Measurements from ENCODE around the gene COL4A2. TPM values are rescaled to one million over a fixed set of nuclear protein-coding genes. Genes with fewer than 3 reads are reported as not detected.

The COL4A2 gene
- total RNA-seq, 1 experiment from 2014 or later: 1.6 TPM

DNA sequence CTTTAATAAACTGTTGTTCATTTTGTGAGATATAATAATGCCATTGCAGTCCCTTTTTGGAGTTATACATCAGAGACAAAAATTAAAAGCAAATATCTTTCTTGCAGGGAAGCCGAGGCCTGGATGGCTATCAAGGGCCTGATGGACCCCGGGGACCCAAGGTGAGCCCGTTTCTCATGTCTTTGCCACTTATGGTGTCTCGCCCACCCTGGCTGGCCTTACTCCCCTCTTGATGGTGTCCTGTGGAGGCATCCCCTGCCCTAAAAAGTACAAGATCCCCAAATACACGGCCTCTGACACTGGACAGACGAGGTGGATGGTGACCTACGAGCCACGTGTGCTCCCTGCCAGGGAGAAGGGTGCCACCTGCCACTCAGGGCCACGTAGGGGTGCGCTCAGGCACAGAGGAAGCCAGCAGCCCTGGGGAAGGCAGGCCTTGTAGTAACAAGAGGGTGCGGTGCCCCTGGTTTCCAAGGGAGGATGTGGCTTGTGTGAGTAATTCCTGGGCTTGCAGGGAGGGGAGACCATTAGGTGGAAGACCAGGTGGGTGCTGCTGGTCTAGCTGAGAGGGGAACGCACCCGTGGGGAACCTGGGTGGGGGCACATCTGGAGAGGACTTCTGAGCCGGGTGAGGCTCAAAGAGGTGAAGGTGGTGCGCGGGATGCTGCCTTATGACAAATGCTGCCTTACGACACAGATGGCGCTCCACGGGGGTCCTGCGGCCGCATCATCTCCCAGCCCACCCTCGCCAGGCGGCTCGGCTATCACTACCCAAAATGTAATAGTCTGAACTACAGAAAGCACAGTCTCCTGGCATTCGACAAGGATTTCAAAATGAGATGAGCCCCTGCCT is 138.9 kb downstream of the COL4A2 start:
- no peaks in the 10 kb centered on the region for H3K9me3 ChIP-seq (ENCODE audit: control insufficient read depth in 1 of 2, insufficient read depth in 1 of 2, low read depth in 1 of 2, low read length in 2 of 2)
- ChIA-PET RAD21 (ENCODE audit: low non-redundant PET in 1 of 2, low total read pairs in 2 of 2, uncharacterized antibody in 2 of 2, unreplicated experiment in 2 of 2) (no interaction called here), CTCF (no interaction called here), POLR2A (no interaction called here)
- intact Hi-C loops (cut with micrococcal nuclease): no loop called here
- H3K36me3 ChIP-seq (ENCODE audit: control insufficient read depth in 1 of 2, insufficient read depth in 2 of 2, low read length in 2 of 2): no peaks in the 10 kb centered on the region
- ATAC-seq: no peak
- H3K4me3 ChIP-seq (replicated peaks in 1 of 2; ENCODE audit: low read depth in 1 of 2, low read length in 2 of 2): no peak overlapping the region
- H2AFZ ChIP-seq (ENCODE audit: low read depth, low read length, poor library complexity, severe bottlenecking): no peak overlapping the region
- H3K4me2 ChIP-seq (ENCODE audit: low read length): no peak overlapping the region
- BruUV-seq (replicated peaks): no TSS peak
- H3K4me1 ChIP-seq (ENCODE audit: control insufficient read depth in 1 of 2, insufficient read depth in 2 of 2, low read length in 2 of 2): peaks cover 22 to 34% of the 10 kb centered on the region in 2 experiments
- H3K9ac ChIP-seq (ENCODE audit: low read length): no peak overlapping the region
- TF ChIP-seq YY1 (IDR thresholded peaks at IDR 0.05; ENCODE audit: extremely low read depth, insufficient replicate concordance, low read depth, low read length): no peak
- no peak for TF ChIP-seq EGR1 (IDR thresholded peaks at IDR 0.05; ENCODE audit: low read depth)
- no peaks in the 10 kb centered on the region for H3K27me3 ChIP-seq (ENCODE audit: insufficient read depth, low read length)
- no peaks in the 10 kb centered on the region for H4K20me1 ChIP-seq (ENCODE audit: insufficient read depth)
- no peaks in the 10 kb centered on the region for H3K79me2 ChIP-seq (ENCODE audit: insufficient read depth, low read length)
- H3K9me2 ChIP-seq (ENCODE audit: insufficient read depth): no peaks in the 10 kb centered on the region
- H3K27ac ChIP-seq (ENCODE audit: low read depth, low read length): no peak overlapping the region
- no peak for DNase-seq (ENCODE audit: low read depth, low spot score)

DNA sequence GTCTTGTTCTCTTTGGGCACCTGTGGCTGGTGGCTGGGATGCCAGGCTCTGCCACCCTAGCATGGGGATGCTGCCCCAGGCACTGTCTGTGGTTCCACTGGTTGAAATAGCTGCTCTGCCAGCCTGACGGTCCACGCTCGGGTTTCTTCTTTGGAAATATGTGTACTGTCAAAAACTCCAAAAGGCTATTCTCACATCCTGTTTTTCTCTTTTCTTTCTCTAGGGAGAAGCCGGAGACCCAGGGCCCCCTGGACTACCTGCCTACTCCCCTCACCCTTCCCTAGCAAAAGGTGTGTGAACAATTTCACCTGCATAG is 139.4 kb downstream of the COL4A2 start:
- ChIA-PET RAD21 (ENCODE audit: low non-redundant PET in 1 of 2, low total read pairs in 2 of 2, uncharacterized antibody in 2 of 2, unreplicated experiment in 2 of 2) (no interaction called here), CTCF (no interaction called here), POLR2A (no interaction called here)
- no peak overlapping the region for H3K27ac ChIP-seq (ENCODE audit: low read depth, low read length)
- peaks cover 22 to 36% of the 10 kb centered on the region in 2 experiments for H3K4me1 ChIP-seq (ENCODE audit: control insufficient read depth in 1 of 2, insufficient read depth in 2 of 2, low read length in 2 of 2)
- H3K27me3 ChIP-seq (ENCODE audit: insufficient read depth, low read length): no peaks in the 10 kb centered on the region
- BruUV-seq (replicated peaks): no TSS peak
- H3K36me3 ChIP-seq (ENCODE audit: control insufficient read depth in 1 of 2, insufficient read depth in 2 of 2, low read length in 2 of 2): no peaks in the 10 kb centered on the region
- no peaks in the 10 kb centered on the region for H3K9me2 ChIP-seq (ENCODE audit: insufficient read depth)
- no peaks in the 10 kb centered on the region for H3K9me3 ChIP-seq (ENCODE audit: control insufficient read depth in 1 of 2, insufficient read depth in 1 of 2, low read depth in 1 of 2, low read length in 2 of 2)
- H2AFZ ChIP-seq (ENCODE audit: low read depth, low read length, poor library complexity, severe bottlenecking): no peak overlapping the region
- H3K4me2 ChIP-seq (ENCODE audit: low read length): no peak overlapping the region
- H3K4me3 ChIP-seq (replicated peaks in 1 of 2; ENCODE audit: low read depth in 1 of 2, low read length in 2 of 2): no peak overlapping the region
- DNase-seq (ENCODE audit: low read depth, low spot score): no peak
- intact Hi-C loops (cut with micrococcal nuclease): no loop called here
- H3K9ac ChIP-seq (ENCODE audit: low read length): no peak overlapping the region
- no peak for ATAC-seq
- no peaks in the 10 kb centered on the region for H4K20me1 ChIP-seq (ENCODE audit: insufficient read depth)
- TF ChIP-seq JUND (IDR thresholded peaks at IDR 0.05) (no peak), ELF1 (IDR thresholded peaks at IDR 0.05; ENCODE audit: borderline replicate concordance, low read depth) (no peak), SRF (IDR thresholded peaks at IDR 0.05; ENCODE audit: low read depth) (no peak), ZFX (IDR thresholded peaks at IDR 0.05) (no peak), RAD21 (IDR thresholded peaks at IDR 0.05; ENCODE audit: low read depth) (no peak), EZH2 (IDR thresholded peaks at IDR 0.05) (no peak), TCF7L2 (IDR thresholded peaks at IDR 0.05; ENCODE audit: borderline replicate concordance, extremely low read depth, insufficient read depth, insufficient read length) (no peak), POLR2A (IDR thresholded peaks at IDR 0.05; ENCODE audit: borderline replicate concordance, extremely low read depth, insufficient read depth, insufficient read length) (no peak), CBX3 (IDR thresholded peaks at IDR 0.05; ENCODE audit: low read depth) (no peak), SIN3A (IDR thresholded peaks at IDR 0.05; ENCODE audit: low read depth) (no peak), YY1 (IDR thresholded peaks at IDR 0.05; ENCODE audit: extremely low read depth, insufficient replicate concordance, low read depth, low read length) (no peak), EZH2phosphoT487 (IDR thresholded peaks at IDR 0.05; ENCODE audit: borderline replicate concordance) (no peak)
- TF ChIP-seq, protein P1, sequence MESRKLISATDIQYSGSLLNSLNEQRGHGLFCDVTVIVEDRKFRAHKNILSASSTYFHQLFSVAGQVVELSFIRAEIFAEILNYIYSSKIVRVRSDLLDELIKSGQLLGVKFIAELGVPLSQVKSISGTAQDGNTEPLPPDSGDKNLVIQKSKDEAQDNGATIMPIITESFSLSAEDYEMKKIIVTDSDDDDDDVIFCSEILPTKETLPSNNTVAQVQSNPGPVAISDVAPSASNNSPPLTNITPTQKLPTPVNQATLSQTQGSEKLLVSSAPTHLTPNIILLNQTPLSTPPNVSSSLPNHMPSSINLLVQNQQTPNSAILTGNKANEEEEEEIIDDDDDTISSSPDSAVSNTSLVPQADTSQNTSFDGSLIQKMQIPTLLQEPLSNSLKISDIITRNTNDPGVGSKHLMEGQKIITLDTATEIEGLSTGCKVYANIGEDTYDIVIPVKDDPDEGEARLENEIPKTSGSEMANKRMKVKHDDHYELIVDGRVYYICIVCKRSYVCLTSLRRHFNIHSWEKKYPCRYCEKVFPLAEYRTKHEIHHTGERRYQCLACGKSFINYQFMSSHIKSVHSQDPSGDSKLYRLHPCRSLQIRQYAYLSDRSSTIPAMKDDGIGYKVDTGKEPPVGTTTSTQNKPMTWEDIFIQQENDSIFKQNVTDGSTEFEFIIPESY (IDR thresholded peaks at IDR 0.05; ENCODE audit: extremely low read depth, insufficient replicate concordance, low read length): no peak
- H3K79me2 ChIP-seq (ENCODE audit: insufficient read depth, low read length): no peaks in the 10 kb centered on the region
